A549 (cell line): ENCODE measurements around the gene CALML4. TPM values are rescaled to one million over a fixed set of nuclear protein-coding genes. Genes with fewer than 3 reads are reported as not detected.

ENCODE experiments used
- ATAC-seq, 2 experiments: fragments of 200-7000 bp in 1 of 2; fragments of >200 bp in 1 of 2; cut with Nextera tagmentation in 1 of 2; cut with Tn5 transposase in 1 of 2; 3 replicates each; pipeline versions ENCODE4 v1.8.0 to v1.9.1; 2018 to 2020; ENCODE audit warnings: mild to moderate bottlenecking in 1 of 2, moderate library complexity in 1 of 2
- CTCF ChIA-PET: fragments of 300-600 bp; sonication (Branson Sonifier 250); formaldehyde crosslinking; extraction: SDS; loops from one replicate; lab custom pipeline; 2021; ENCODE audit warnings: antibody characterized with exemption, inconsistent platforms; lab: Yijun Ruan, JAX
- POLR2A ChIA-PET: fragments of 350-600 bp; formaldehyde crosslinking; extraction: SDS; loops from one replicate; lab custom pipeline; 2021; ENCODE audit warnings: antibody characterized with exemption, inconsistent platforms; lab: Yijun Ruan, JAX
- DNase-seq, 2 experiments: peaks; one replicate each; pipeline versions ENCODE4 v3.0.0 to v3.0.0-alpha.2; 2011 to 2016; ENCODE audit warnings: low read depth in 1 of 2, low spot score in 1 of 2
- FAIRE-seq: peaks from 2 replicates; lab custom pipeline; 2011; peaks lifted over from hg19 to GRCh38; lab: Jason Lieb, UNC
- H3K27ac ChIP-seq, 2 experiments: fragments of >200 bp; sonication (Bioruptor Twin); formaldehyde crosslinking; 3 replicates each; pipeline ENCODE4 v1.5.1; 2016 to 2017
- H3K4me1 ChIP-seq: fragments of >200 bp; sonication (Bioruptor Twin); formaldehyde crosslinking; 3 replicates; pipeline ENCODE4 v1.6.1; 2016
- H3K4me2 ChIP-seq: fragments of >200 bp; sonication (Bioruptor Twin); formaldehyde crosslinking; 3 replicates; pipeline ENCODE4 v1.6.1; 2016
- H3K4me3 ChIP-seq: fragments of >200 bp; sonication (Bioruptor Twin); formaldehyde crosslinking; 3 replicates; pipeline ENCODE4 v1.5.1; 2016
- H3K9me3 ChIP-seq: fragments of >200 bp; sonication (Bioruptor Twin); formaldehyde crosslinking; 3 replicates; pipeline ENCODE4 v1.6.1; 2016
- CBX8 ChIP-seq: fragments of 200-600 bp; sonication (generic); IDR thresholded peaks from 2 replicates; pipeline ENCODE4 v1.6.1; 2016
- CHD2 ChIP-seq: fragments of 150-350 bp; IDR thresholded peaks from 2 replicates; pipeline ENCODE4 v1.6.1; 2014; ENCODE audit warnings: low read length; ENCODE audit not compliant: partially characterized antibody
- GATA3 ChIP-seq: IDR thresholded peaks from 2 replicates; pipeline ENCODE4 v1.6.1; 2012; ENCODE audit warnings: borderline replicate concordance
- MAFK ChIP-seq: fragments of 450-650 bp; IDR thresholded peaks from 2 replicates; pipeline ENCODE4 v1.6.1; 2014; ENCODE audit not compliant: partially characterized antibody
- PHF8 ChIP-seq: fragments of 200-600 bp; sonication (generic); IDR thresholded peaks from 2 replicates; pipeline ENCODE4 v1.6.1; 2016; ENCODE audit warnings: low read depth, mild to moderate bottlenecking, antibody characterized with exemption, moderate library complexity, borderline replicate concordance
- POLR2A ChIP-seq: IDR thresholded peaks from 2 replicates; pipeline ENCODE4 v1.6.1; 2012; ENCODE audit warnings: mild to moderate bottlenecking, low read length
- POLR2AphosphoS2 ChIP-seq: conservative IDR thresholded peaks from 2 replicates; pipeline ENCODE4 v1.6.1; 2012; ENCODE audit warnings: low read length, improper control_type of control experiment, inconsistent platforms
- ZC3H11A ChIP-seq: fragments of 450-650 bp; IDR thresholded peaks from 2 replicates; pipeline ENCODE4 v1.6.1; 2014; ENCODE audit warnings: antibody characterized with exemption, mild to moderate bottlenecking
- ZFP36 ChIP-seq: fragments of 450-650 bp; IDR thresholded peaks from 2 replicates; pipeline ENCODE4 v1.6.1; 2014; ENCODE audit warnings: borderline replicate concordance; ENCODE audit not compliant: partially characterized antibody
- WGBS: methylation state at CpG from one replicate; pipeline ENCODE4 v1.1.6; 2017; ENCODE audit errors: missing lambda C conversion rate; 5-methylcytosine and 5-hydroxymethylcytosine counted together
- polyA plus RNA-seq, 4 experiments: library from polyadenylated mRNA; depleted of rRNA in 3 of 4; stranded (reverse); fragments of >200 nt; fragmentation: RNase III in 1 of 4; extraction: RNeasy Plus Mini Kit Qiagen cat#74134 plus additional on column Dnase treatment in 1 of 4; gene quantifications; 2 replicates in 3 of 4; 3 replicates in 1 of 4; pipeline ENCODE4 v1.2.3, GENCODE V29; 2011 to 2017
- TF ChIP-seq, protein P1 (sequence below): IDR thresholded peaks from 2 replicates; pipeline ENCODE4 v1.6.1; 2012
- TF ChIP-seq, protein P2 (sequence below): fragments of >200 bp; sonication (Bioruptor Twin); formaldehyde crosslinking; IDR thresholded peaks from 2 replicates; pipeline ENCODE4 v1.6.1; 2016

CALML4 gene
- polyA plus RNA-seq, 2 of the 4 experiments (the other 2 are of a cell fraction): 12.1 to 18.2 TPM

DNA sequence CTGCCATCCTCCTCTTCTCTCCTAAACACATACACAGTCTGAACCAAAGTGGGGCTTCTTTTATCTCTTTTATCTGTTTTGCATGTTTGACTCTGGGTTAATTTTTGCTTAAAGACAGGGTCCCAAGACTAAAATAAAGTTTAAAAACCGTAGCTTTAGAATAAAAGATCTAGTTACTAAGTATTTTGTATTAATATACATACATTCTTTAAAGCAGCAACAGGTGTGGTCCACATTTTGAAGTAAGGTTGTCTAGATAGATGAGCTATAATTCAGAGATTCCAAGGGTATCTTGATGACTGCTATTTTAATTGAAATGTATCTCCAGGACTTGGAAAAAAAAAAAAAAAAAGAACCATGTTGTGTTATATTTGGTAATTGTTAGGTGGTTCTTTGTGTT is 61.3 kb downstream of the CALML4 start (continued):
- TF ChIP-seq, protein P1, sequence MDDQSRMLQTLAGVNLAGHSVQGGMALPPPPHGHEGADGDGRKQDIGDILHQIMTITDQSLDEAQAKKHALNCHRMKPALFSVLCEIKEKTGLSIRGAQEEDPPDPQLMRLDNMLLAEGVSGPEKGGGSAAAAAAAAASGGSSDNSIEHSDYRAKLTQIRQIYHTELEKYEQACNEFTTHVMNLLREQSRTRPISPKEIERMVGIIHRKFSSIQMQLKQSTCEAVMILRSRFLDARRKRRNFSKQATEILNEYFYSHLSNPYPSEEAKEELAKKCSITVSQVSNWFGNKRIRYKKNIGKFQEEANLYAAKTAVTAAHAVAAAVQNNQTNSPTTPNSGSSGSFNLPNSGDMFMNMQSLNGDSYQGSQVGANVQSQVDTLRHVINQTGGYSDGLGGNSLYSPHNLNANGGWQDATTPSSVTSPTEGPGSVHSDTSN: no peak
- TF ChIP-seq CHD2 (no peak), ZC3H11A (no peak), POLR2AphosphoS2 (no peak), PHF8 (no peak), POLR2A (no peak), GATA3 (no peak), CBX8 (no peak)
- TF ChIP-seq, protein P2, sequence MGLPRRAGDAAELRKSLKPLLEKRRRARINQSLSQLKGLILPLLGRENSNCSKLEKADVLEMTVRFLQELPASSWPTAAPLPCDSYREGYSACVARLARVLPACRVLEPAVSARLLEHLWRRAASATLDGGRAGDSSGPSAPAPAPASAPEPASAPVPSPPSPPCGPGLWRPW: no peak

DNA sequence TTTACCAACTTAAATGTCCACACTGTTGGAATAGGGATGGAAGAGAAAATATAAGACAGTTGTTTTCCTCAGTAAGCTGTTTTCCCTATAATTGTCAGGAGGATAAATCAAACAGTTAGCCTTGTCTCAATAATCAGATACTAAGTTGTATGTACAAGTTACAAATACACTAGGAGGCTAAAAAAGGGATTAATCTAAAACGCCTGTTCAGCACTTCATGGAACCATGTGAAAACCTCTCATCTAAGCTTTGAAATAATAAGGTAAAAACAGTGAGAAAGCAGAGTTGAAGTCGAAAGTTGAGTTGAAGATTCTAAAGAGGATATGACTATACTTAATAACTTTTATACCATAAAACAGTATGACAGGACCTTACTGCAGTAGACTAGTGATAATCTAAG is 62.0 kb downstream of the CALML4 start:
- no peak overlapping the region for H3K4me2 ChIP-seq
- ChIA-PET CTCF (interaction anchor here (1.9 to 2.3 kb wide), 2 partner anchors 12 to 279 kb away, joined by 5 to 12 read pairs; no protein-coding TSS in a partner anchor), POLR2A (no interaction called here)
- ATAC-seq (no peak), FAIRE-seq (peak; percentile 36), DNase-seq (no peak)
- no peaks in the 10 kb centered on the region for H3K9me3 ChIP-seq
- no peak overlapping the region for H3K4me3 ChIP-seq
- no peak overlapping the region for H3K27ac ChIP-seq
- 87% methylated on average over 2 of the region's 2 CpGs for WGBS
- TF ChIP-seq MAFK (peak; percentile 80), ZFP36 (no peak)
- H3K4me1 ChIP-seq: peaks cover 8% of the 10 kb centered on the region

Other genes with a start within 250 kb of the CALML4 start
- gene PIAS1, start 151.0 kb downstream of the CALML4 start, polyA plus RNA-seq (2011; rRNA removed): 49.5 and 53.7 TPM in 2 replicates
- 18.0 to 23.2 TPM (median 21.4 TPM) in 3 replicates for gene PIAS1, start 151.0 kb downstream of the CALML4 start, polyA plus RNA-seq (2017; fragmentation: RNase III; extraction: RNeasy Plus Mini Kit Qiagen cat#74134 plus additional on column Dnase treatment)
- gene CLN6, start 24.4 kb upstream of the CALML4 start, polyA plus RNA-seq (2011; rRNA removed): 47.5 and 58.0 TPM in 2 replicates
- gene CLN6, start 24.4 kb upstream of the CALML4 start, polyA plus RNA-seq (2017; fragmentation: RNase III; extraction: RNeasy Plus Mini Kit Qiagen cat#74134 plus additional on column Dnase treatment): 69.5 to 74.0 TPM (median 69.7 TPM) in 3 replicates
- gene FEM1B, start 72.4 kb upstream of the CALML4 start, polyA plus RNA-seq (2011; rRNA removed): 59.1 and 103 TPM in 2 replicates
- 18.4 to 19.7 TPM (median 19.5 TPM) in 3 replicates for gene FEM1B, start 72.4 kb upstream of the CALML4 start, polyA plus RNA-seq (2017; fragmentation: RNase III; extraction: RNeasy Plus Mini Kit Qiagen cat#74134 plus additional on column Dnase treatment)
- 8.3 and 13.2 TPM in 2 replicates for gene ITGA11, start 226.8 kb upstream of the CALML4 start, polyA plus RNA-seq (2011; rRNA removed)
- gene ITGA11, start 226.8 kb upstream of the CALML4 start, polyA plus RNA-seq (2017; fragmentation: RNase III; extraction: RNeasy Plus Mini Kit Qiagen cat#74134 plus additional on column Dnase treatment): 10.1 to 22.0 TPM (median 17.2 TPM) in 3 replicates